Fibroblast of lung (primary cell): Measurements from ENCODE around the gene MFSD2A.

Source experiments
- CTCF ChIP-seq, 2 donors: IDR thresholded peaks in 1 of 2; conservative IDR thresholded peaks in 1 of 2; 1 replicate in 1 of 2; 2 replicates in 1 of 2; pipeline ENCODE4 v1.5.1; 2011 to 2012; ENCODE audit warnings: low read length in 2 of 2, control low read depth in 1 of 2, inconsistent platforms in 1 of 2, low read depth in 1 of 2, mild to moderate bottlenecking in 1 of 2
- EZH2 ChIP-seq: IDR thresholded peaks from 2 replicates; pipeline ENCODE4 v1.5.1; 2012; ENCODE audit warnings: low read length, control low read depth, mild to moderate bottlenecking; ENCODE audit errors: missing control alignments

GRCh38 chr1:39952359-39953110 lies 2.4 kb upstream of the MFSD2A start:
- TF ChIP-seq EZH2, result no peak
- no peak for TF ChIP-seq CTCF (conservative IDR thresholded peaks at IDR 0.05 in 1 of 2, IDR thresholded peaks at IDR 0.05 in 1 of 2; ENCODE audit: low read depth in 1 of 2, low read length in 2 of 2)
